K562 (cell line): Measurements from ENCODE around the gene UNC5B. TPM values are rescaled to one million over a fixed set of nuclear protein-coding genes. Genes with fewer than 3 reads are reported as not detected.

Experiments used
- ATAC-seq: fragments of 200-7000 bp; cut with Tn5 transposase; 3 replicates; pipeline ENCODE4 v1.9.1; 2020; ENCODE audit warnings: moderate library complexity
- BruUV-seq: library from RNA; stranded (reverse); fragments of 400-500 nt; replicated peaks from 2 replicates; lab custom pipeline; 2021; lab: Mats Ljungman, UMichigan
- CTCF ChIA-PET: fragments of 300-600 bp; formaldehyde crosslinking; extraction: SDS; loops from one replicate; lab custom pipeline; 2021; ENCODE audit warnings: low intra/inter-chr PET ratio; lab: Yijun Ruan, JAX
- POLR2A ChIA-PET: fragments of 300-600, 350-650 bp; sonication (Branson Sonifier 250); formaldehyde crosslinking; extraction: SDS; loops from one replicate; lab custom pipeline; 2021; ENCODE audit warnings: antibody characterized with exemption, inconsistent platforms; lab: Yijun Ruan, JAX
- DNase-seq, 4 experiments: peaks; one replicate each; pipeline versions ENCODE4 v3.0.0 to v3.0.0-alpha.2; 2011 to 2018; ENCODE audit warnings: low spot score in 3 of 4, mixed read lengths in 3 of 4; ENCODE audit errors: extremely low read depth in 1 of 4
- FAIRE-seq: peaks from 2 replicates; lab custom pipeline; 2011; peaks lifted over from hg19 to GRCh38; lab: Jason Lieb, UNC
- H2AFZ ChIP-seq: 2 replicates; pipeline ENCODE4 v1.6.0; 2011; ENCODE audit warnings: low read depth, low read length, control low read depth, inconsistent platforms
- H3K27ac ChIP-seq: fragments of 200-600 bp; 3 replicates; pipeline ENCODE4 v1.8.0; 2011; ENCODE audit warnings: low read depth, mild to moderate bottlenecking, control low read depth, inconsistent platforms, low read length, moderate library complexity, mixed read lengths; ENCODE audit errors: extremely low read depth
- H3K27me3 ChIP-seq, 2 experiments: fragments of 300-600 bp in 1 of 2; 2 replicates in 1 of 2; 3 replicates in 1 of 2; pipeline versions ENCODE4 v1.6.0 to v1.8.0; 2011; ENCODE audit warnings: inconsistent platforms in 2 of 2, low read length in 2 of 2, mild to moderate bottlenecking in 1 of 2, mixed read lengths in 1 of 2, moderate library complexity in 1 of 2; ENCODE audit not compliant: control insufficient read depth in 2 of 2, insufficient read depth in 2 of 2
- H3K36me3 ChIP-seq: fragments of 300-600 bp; 3 replicates; pipeline ENCODE4 v1.8.0; 2011; ENCODE audit warnings: mild to moderate bottlenecking, low read length, inconsistent platforms; ENCODE audit not compliant: control insufficient read depth, insufficient read depth
- H3K4me1 ChIP-seq, 2 experiments: fragments of 200-600 bp in 1 of 2; replicated peaks in 1 of 2; 2 replicates in 1 of 2; 3 replicates in 1 of 2; pipeline versions ENCODE4 v1.5.1 to v1.8.0; 2011; ENCODE audit warnings: inconsistent platforms in 2 of 2, low read length in 2 of 2, mild to moderate bottlenecking in 1 of 2, mixed read lengths in 1 of 2, moderate library complexity in 1 of 2; ENCODE audit not compliant: control insufficient read depth in 2 of 2, insufficient read depth in 2 of 2
- H3K4me2 ChIP-seq: 2 replicates; pipeline ENCODE4 v1.6.1; 2011; ENCODE audit warnings: low read length, control low read depth, inconsistent platforms, mixed read lengths; ENCODE audit not compliant: insufficient read depth
- H3K4me3 ChIP-seq: fragments of 200-600 bp; sonication (generic), shearing (Covaris generic); 2 replicates; pipeline ENCODE4 v1.5.1; 2016; ENCODE audit warnings: control low read depth, inconsistent platforms
- H3K79me2 ChIP-seq: fragments of 200-600 bp; 3 replicates; pipeline ENCODE4 v1.8.0; 2011; ENCODE audit warnings: low read length, inconsistent platforms; ENCODE audit not compliant: control insufficient read depth, insufficient read depth
- H3K9ac ChIP-seq, 2 experiments: 2 replicates each; pipeline versions ENCODE4 v1.6.0 to v1.6.1; 2011; ENCODE audit warnings: low read depth in 2 of 2, low read length in 2 of 2, control low read depth in 1 of 2, inconsistent platforms in 1 of 2, mild to moderate bottlenecking in 1 of 2, mixed read lengths in 1 of 2; ENCODE audit not compliant: insufficient read depth in 1 of 2
- H3K9me1 ChIP-seq: one replicate; pipeline ENCODE4 v1.6.0; 2011; ENCODE audit warnings: inconsistent platforms, mild to moderate bottlenecking, low read length, moderate library complexity; ENCODE audit not compliant: control insufficient read depth, insufficient read depth
- H3K9me3 ChIP-seq: replicated peaks from 2 replicates; pipeline ENCODE4 v1.5.1; 2011; ENCODE audit warnings: low read depth, low read length, inconsistent platforms; ENCODE audit not compliant: control insufficient read depth, insufficient read depth
- H4K20me1 ChIP-seq: replicated peaks from 2 replicates; pipeline ENCODE4 v1.6.1; 2011; ENCODE audit warnings: low read length, inconsistent platforms, mixed read lengths; ENCODE audit not compliant: control insufficient read depth, insufficient read depth
- BRD9 ChIP-seq: fragments of 450-650 bp; IDR thresholded peaks from 2 replicates; pipeline ENCODE4 v1.6.1; 2018; ENCODE audit warnings: low read depth; ENCODE audit not compliant: partially characterized antibody
- CHAMP1 ChIP-seq: fragments of 450-650 bp; IDR thresholded peaks from 2 replicates; pipeline ENCODE4 v1.6.1; 2016; ENCODE audit warnings: mild to moderate bottlenecking
- EP300 ChIP-seq: IDR thresholded peaks from 2 replicates; pipeline ENCODE4 v1.6.1; 2012; ENCODE audit warnings: low read length, improper control_type of control experiment
- ETS1 ChIP-seq: conservative IDR thresholded peaks from 2 replicates; pipeline ENCODE4 v1.6.1; 2011; ENCODE audit warnings: low read depth, mild to moderate bottlenecking, low read length; ENCODE audit not compliant: control insufficient read depth
- ILF3 ChIP-seq: fragments of 450-650 bp; IDR thresholded peaks from 2 replicates; pipeline ENCODE4 v1.6.1; 2018; ENCODE audit warnings: antibody characterized with exemption, mild to moderate bottlenecking, moderate library complexity, borderline replicate concordance
- SIN3B ChIP-seq: fragments of 450-650 bp; IDR thresholded peaks from 2 replicates; pipeline ENCODE4 v1.6.1; 2017; ENCODE audit warnings: low read depth, mild to moderate bottlenecking, moderate library complexity
- ZBTB40 ChIP-seq, 2 experiments: fragments of 450-650 bp in 1 of 2; sonication (generic) in 1 of 2; formaldehyde crosslinking in 1 of 2; IDR thresholded peaks; 2 replicates each; pipeline versions ENCODE4 v1.7.1 to v1.9.0; 2016 to 2022; ENCODE audit warnings: inconsistent platforms in 1 of 2, mild to moderate bottlenecking in 1 of 2, missing genetic modification reagents in 1 of 2
- ZC3H4 ChIP-seq: sonication (generic); formaldehyde crosslinking; IDR thresholded peaks from 2 replicates; pipeline ENCODE4 v1.9.0; 2021; ENCODE audit warnings: missing genetic modification reagents, borderline replicate concordance
- ZNF354B ChIP-seq: fragments of 250-450 bp; sonication (Bioruptor Pico); IDR thresholded peaks from 2 replicates; pipeline ENCODE4 v1.4.0; 2020
- WGBS: fragments of 100-300 bp; shearing (Covaris generic); methylation state at CpG from one replicate; pipeline ENCODE4 v1.1.6; 2016; ENCODE audit warnings: low coverage, mixed read lengths; ENCODE audit not compliant: insufficient coverage; ENCODE audit errors: missing lambda C conversion rate; 5-methylcytosine and 5-hydroxymethylcytosine counted together
- in situ Hi-C: fragments of 300-500 bp; cut with MboI; formaldehyde crosslinking; loops from 4 replicates; pipeline ENCODE4 v1.15.0; 2018; ENCODE audit warnings: inconsistent platforms, mixed read lengths
- intact Hi-C: fragments of 100-400 bp; cut with micrococcal nuclease; formaldehyde crosslinking; loops from 2 replicates; pipeline ENCODE4 v1.14.2; 2022
- polyA plus RNA-seq, 8 experiments: library from polyadenylated mRNA; depleted of rRNA in 4 of 8; stranded (reverse) in 5 of 8; unstranded in 3 of 8; fragments of >200 nt; fragmentation: Nextera tagmentation in 2 of 8; fragmentation: Illumina TruSeq in 1 of 8; extraction: Ambion mirVana in 2 of 8; extraction: Trizol in 1 of 8; gene quantifications; 2 replicates each; pipeline versions ENCODE4 v1.2.1 to v1.2.3, GENCODE V29; 2011 to 2014; ENCODE audit warnings: inconsistent platforms in 1 of 8, missing spikeins in 1 of 8
- total RNA-seq, 7 experiments: library from RNA; depleted of rRNA in 6 of 7; stranded (reverse); fragments of >200 nt in 6 of 7; fragmentation: Illumina TruSeq in 2 of 7; extraction: Trizol in 2 of 7; gene quantifications; 2 replicates each; pipeline versions ENCODE4 v1.2.1 to v1.2.3, GENCODE V29; 2011 to 2021; ENCODE audit warnings: low replicate concordance in 1 of 7

The UNC5B gene
- total and polyA plus RNA-seq, 9 of the 15 experiments (the other 6 are each of a cell fraction or from before 2014, with no cell fraction given): 0.10 to 8.4 (median 2.1) TPM

GRCh38 chr10:71337219-71337701 lies 124.9 kb downstream of the UNC5B start:
- H3K4me2 ChIP-seq: no peak overlapping the region
- WGBS: 90% methylated on average over 13 of the region's 13 CpGs
- H3K9me1 ChIP-seq: no peaks in the 10 kb centered on the region
- ChIA-PET CTCF (no interaction called here), POLR2A (interaction anchor here (0.9 to 2.1 kb wide), 7 partner anchors 9 to 85 kb away, joined by 3 to 6 read pairs (median 4); no protein-coding TSS in a partner anchor)
- H3K36me3 ChIP-seq: no peaks in the 10 kb centered on the region
- H4K20me1 ChIP-seq: peaks cover 5% of the 10 kb centered on the region; the same call in 1 of the 2 replicates
- no peaks in the 10 kb centered on the region for H3K27me3 ChIP-seq
- H3K4me1 ChIP-seq: peaks cover 17 to 37% of the 10 kb centered on the region in 2 experiments; a peak in 4 of 5 replicates
- no peaks in the 10 kb centered on the region for H3K9me3 ChIP-seq
- H3K4me3 ChIP-seq: no peak overlapping the region
- DNase-seq: no peak
- intact Hi-C loops (no loop called here), in situ Hi-C loops (no loop called here)
- ATAC-seq: no peak
- no peaks in the 10 kb centered on the region for H3K79me2 ChIP-seq
- BruUV-seq: no TSS peak
- H3K27ac ChIP-seq: no peak overlapping the region
- H2AFZ ChIP-seq: no peak overlapping the region
- no peak for FAIRE-seq
- H3K9ac ChIP-seq: no peak overlapping the region; a peak in 1 of 4 replicates
- TF ChIP-seq ZNF354B (CRISPR knock-in tag): no peak
- no peak for TF ChIP-seq ILF3
- no peak for TF ChIP-seq EP300
- TF ChIP-seq BRD9: no peak
- TF ChIP-seq ETS1: no peak
- no peak for TF ChIP-seq ZC3H4 (CRISPR knock-in tag)
- no peak for TF ChIP-seq CHAMP1
- TF ChIP-seq ZBTB40 (IDR thresholded peaks at IDR 0.05): no peak
- TF ChIP-seq ZBTB40 (CRISPR knock-in tag; IDR thresholded peaks at IDR 0.05): no peak
- no peak for TF ChIP-seq SIN3B
